Measurements from ENCODE around the gene ANO5.

Gene ANO5, protein sequence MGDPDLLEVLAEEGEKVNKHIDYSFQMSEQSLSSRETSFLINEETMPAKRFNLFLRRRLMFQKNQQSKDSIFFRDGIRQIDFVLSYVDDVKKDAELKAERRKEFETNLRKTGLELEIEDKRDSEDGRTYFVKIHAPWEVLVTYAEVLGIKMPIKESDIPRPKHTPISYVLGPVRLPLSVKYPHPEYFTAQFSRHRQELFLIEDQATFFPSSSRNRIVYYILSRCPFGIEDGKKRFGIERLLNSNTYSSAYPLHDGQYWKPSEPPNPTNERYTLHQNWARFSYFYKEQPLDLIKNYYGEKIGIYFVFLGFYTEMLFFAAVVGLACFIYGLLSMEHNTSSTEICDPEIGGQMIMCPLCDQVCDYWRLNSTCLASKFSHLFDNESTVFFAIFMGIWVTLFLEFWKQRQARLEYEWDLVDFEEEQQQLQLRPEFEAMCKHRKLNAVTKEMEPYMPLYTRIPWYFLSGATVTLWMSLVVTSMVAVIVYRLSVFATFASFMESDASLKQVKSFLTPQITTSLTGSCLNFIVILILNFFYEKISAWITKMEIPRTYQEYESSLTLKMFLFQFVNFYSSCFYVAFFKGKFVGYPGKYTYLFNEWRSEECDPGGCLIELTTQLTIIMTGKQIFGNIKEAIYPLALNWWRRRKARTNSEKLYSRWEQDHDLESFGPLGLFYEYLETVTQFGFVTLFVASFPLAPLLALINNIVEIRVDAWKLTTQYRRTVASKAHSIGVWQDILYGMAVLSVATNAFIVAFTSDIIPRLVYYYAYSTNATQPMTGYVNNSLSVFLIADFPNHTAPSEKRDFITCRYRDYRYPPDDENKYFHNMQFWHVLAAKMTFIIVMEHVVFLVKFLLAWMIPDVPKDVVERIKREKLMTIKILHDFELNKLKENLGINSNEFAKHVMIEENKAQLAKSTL

DNA sequence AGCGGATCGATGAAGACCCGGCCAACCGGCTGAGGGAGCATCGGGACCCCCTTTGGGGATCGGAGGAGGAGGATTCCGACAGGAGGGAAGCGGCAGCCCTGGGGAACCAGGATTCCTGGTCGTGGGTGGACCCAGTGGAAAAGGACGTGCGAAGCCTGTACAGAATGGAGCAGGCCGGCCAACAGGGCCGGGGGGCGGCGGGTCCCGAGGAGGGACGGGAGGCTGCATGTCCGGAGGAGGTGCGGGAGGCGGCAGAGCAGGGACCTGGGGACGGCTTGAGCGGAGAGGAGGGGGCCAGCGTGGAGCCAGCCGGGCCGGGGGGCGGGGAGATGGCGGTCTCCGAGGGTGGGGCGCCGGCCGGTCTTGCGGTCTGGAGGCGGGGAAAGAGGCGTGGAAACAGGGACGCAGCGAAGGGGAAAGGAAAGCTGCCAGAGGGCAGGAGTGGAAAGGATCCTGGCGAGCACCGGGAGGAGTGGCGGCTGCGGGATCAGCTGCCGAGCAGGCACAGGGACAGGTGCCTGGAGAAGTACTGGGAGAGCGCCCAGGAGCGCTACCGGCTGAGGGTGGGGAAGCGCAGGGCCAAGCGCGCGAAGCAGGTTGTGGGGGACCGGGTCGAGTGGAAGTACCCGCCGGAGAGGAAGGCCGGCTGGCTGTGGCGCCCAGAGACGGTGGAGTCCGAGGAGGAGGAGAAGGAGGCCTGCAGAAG, at the start of gene ANO5:
Gene ANO5 (plus strand): TSS at position 444 of the 706 bp plus-strand sequence. CDS start 408 bp downstream, outside the sequence.
- DNase-seq (ENCODE audit: low read depth, low spot score), result no peak

DNA sequence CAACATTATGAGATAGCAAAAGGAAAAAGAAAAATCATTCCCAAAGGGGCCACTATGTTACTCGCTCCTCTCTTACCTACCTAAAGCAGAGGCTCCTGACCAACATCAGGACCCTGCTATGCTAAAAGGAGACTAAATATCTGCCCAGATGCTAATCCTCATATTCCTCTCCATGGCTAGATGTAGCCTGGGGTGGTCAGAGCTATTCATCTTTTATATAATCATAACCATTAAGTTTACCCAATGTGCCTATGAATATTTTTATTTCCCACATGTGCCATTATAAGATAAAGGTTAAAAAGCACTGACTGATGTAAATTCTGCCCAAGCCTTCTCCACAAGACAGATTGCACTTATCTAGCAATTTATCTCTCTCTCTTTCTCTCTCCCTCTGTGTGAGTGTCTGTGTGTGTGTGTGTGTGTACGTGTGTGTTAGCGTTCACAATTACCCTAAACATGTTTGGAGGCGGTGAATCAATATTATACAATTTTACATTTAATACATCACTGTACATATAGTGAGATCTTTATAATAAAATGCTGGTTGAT, 41.2 kb upstream of the ANO5 start:
- no peak for DNase-seq (ENCODE audit: low read depth, low spot score)

DNA sequence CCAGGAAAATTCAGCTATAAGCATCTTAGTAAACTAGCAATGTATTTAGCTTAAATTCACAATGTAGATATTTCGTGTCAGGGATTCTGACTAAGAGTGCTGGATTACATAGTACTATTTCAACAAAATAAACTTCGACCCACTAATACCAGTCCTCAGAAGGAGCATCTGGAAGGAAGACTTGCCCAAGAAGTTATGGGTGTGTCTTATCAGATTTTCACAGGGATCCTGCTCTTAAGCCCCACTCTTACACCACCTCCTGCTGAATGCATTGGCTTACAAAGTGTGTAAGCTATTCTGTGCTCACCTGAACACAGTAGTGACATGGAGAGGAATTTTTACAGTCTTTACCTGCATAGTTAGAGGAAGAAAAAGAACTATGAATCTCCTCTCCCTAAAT, 35.4 kb upstream of the ANO5 start:
- no peak for DNase-seq (ENCODE audit: low read depth, low spot score)

DNA sequence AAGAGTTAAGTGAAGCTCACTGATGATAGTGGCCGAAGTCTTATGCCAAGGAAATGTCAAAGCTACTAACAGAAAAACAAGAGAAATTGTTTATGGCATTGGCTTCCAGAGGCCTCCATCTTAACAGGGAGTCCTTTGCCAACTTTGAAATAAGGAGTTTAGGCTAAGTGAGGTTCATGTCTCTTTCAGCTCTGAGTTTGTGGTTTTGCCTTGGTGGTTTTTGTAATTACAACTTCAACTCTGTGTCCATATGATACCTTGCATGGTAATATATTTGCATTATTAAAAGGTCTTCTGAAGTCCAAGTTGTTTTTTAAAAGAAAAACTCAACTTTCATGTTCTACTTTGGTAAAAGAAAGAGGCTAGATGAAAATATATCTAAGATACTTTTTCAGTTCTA, 31.4 kb upstream of the ANO5 start:
- DNase-seq (ENCODE audit: low read depth, low spot score), result no peak

DNA sequence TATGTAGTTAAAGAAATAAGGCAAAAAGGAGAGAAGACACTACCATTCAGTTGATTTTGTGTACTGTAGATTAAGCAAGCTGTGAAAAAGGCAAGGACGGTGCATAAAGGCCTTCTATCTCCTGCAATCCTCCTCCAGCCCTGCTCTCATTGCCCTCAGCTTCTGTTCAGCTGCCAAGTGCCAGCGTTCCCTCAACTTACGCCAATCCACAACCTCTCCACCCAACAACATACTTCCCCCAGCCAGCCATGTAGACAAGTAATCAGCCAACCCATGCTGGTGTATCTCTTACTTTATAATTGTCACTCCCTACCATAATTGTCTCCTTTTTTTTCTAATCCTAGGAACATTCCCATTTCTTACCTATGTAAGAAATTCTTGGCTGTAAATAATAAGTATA, 30.1 kb upstream of the ANO5 start:
- DNase-seq (ENCODE audit: low read depth, low spot score), result no peak

DNA sequence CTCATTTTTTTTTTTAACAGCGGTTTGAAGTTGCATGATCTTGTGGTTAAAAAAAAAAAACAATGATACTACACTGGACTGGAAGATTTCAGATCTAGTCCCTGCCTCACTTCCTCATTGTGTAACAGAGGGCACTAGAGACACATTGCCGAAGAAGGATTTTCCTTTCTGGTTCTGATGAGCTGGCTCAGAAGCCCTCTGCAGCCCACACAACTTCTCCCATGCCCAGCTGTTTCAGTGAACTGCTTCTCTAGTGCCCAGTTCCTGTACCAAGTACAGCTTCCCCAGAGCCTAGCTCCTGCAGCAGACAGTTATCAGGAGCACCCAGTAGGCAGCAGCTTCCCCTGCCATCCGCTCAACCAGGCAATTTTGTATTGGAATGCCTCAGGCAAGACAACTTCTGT, 29.5 kb upstream of the ANO5 start:
- no peak for DNase-seq (ENCODE audit: low read depth, low spot score)

DNA sequence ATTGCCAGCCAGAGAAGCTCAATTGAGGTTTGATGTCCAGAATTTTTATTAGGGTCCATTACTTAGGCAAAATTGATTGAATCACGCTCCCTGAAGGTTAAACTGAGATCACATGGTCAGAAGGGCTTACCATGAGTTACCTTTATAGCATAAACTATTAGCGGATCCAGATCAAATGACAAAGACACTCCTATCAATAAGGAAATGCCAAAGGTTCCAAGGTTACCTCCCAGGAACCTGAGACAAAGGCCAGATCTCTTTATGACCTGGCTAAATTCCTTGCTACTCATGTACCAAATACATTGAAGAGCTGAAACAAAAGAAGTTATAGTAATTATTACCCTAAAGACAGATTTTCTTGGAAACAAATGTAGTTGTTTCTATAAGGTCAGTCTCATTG, 27.8 kb upstream of the ANO5 start:
- no peak for DNase-seq (ENCODE audit: low read depth, low spot score)

DNA sequence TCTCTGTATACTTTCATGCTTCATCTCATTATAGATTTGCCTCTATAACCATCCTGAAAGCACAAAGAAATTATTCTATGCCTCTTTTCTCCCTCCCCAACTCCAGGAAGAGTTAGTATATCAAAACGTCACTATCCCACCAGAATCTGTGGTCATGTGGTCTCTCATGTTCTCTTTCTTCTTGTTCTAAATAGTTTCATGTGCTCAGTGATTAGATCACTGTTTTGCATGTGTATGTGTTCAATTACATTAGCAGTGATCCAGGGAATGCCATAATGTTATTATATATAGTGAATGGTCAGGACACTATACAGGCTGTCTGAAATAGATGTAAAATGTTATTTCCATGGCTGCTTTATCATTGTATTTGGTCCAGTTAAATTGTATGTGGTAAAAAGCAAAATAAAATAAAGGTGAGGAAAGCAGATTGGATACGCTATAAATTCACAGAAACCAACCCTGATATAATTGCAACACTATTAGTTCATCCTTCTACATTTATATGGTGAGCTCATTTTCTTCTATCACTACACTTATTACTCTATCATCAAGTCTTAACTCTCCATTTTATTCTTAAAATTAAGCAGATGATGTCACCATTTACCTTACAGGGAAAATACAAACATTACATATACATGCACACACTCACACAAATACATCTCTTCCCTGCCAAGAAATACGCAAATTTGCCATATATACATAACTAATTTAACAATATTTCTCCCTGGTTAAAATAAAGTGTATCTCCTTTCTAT, 26.9 kb upstream of the ANO5 start:
- no peak for DNase-seq (ENCODE audit: low read depth, low spot score)

DNA sequence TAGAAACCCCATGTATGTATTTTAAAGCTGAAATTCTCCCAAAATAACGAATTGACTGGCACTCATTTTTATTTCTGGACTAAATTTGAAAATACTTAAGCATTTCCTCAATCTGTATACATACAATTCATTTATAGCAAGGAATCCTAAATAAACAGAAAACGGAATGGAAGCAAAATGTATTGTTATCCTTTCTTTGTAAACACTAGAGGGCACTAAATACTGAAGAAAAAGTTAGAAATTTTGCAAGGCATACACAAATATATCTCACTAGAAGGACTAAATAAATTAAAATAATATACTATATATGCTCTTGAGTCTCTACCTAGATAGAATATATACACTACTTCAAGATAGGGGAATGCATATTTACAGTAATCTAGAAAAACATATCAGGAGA, 23.1 kb upstream of the ANO5 start:
- no peak for DNase-seq (ENCODE audit: low read depth, low spot score)

DNA sequence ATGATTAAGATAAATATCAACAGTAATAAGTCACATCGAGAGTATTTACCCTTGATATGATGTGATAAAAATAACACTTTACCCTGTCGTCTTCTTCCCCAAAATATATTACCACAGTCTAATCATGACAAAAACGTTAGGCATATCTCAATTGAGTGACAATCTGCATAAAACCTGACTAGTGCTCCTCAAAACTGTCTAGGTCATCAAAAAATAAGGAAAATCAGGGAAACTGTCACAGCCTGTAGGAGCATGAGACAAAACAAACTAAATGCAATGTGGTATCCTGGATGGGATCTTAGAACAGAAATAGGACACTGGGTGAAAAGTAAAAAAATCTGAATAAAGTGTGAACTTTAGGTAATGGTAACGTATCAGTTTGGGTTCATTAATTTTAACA, 19.4 kb upstream of the ANO5 start:
- no peak for DNase-seq (ENCODE audit: low read depth, low spot score)

DNA sequence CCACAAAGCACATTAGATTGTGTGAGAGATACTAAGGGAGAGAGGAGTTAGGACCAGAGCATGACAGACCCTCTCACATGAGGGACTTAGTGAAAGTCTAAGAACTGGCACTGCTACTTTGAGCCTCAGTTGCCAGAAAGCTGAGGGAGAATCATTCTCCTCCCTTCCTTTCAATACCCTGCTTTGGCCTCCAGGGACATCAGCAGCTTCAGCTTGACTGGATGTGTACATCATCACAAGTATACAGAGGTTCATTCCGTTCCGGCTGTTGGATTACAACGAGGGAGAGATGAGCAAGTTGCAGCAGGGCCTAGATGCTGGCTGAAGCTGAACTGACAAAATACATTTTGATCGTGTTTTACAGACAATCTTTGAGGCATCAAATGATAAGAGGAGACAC, 15.7 kb upstream of the ANO5 start:
- DNase-seq (ENCODE audit: low read depth, low spot score), result no peak

DNA sequence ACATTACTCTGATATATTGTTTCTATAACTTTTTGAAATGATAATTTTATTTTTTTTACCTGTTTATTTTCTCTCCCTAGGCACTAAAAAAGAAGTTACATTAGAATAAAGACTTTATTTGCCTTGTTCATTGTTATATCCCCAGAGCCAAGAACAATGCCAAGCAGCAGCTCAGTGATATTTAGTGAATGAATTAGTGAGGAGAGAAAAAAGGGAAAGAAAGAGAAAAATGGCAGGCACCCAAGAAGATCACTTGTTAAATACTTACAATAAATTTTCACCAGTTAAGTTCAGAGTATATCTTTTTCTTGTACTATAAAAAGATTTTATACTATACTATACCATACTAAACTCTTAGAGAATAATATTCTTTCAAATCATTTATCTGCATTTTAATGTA, 13.3 kb upstream of the ANO5 start:
- no peak for DNase-seq (ENCODE audit: low read depth, low spot score)

DNA sequence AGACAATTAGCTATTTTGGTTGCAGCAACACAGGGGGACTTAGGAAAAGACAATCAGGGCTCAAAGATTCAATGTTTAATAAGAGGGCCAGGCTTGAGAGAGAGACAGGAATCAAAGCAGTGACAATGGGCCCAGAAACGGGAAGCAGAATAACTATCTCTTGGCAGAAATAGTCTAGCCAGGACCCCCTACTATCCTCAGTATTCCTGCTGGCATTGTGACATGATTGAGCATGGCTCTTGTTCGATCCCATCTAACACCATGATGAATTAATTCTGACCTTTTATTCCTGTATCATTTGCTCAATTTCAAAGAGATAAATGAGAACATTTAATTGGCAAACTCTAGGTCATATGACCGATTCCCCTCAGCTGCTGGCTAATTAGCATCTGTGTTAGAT, 12.8 kb upstream of the ANO5 start:
- no peak for DNase-seq (ENCODE audit: low read depth, low spot score)

DNA sequence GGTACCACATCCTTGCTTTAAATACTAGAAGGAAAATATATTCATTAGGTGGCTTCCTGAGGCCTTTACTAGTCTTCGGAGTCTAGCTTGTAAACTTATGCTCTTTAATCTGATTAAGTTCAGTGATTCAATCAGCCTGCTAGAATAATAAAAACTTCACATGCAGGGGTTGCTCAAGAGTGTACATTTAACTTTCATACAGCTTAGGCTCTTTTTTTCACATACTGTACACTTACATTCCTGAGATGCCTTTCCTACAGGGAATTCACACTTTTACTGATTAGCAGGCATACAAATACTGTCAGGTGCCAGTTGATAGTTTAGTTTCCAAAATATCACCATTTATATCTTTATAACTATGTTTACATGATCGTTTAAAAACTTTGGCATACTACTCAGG, 3.2 kb upstream of the ANO5 start:
- no peak for DNase-seq (ENCODE audit: low read depth, low spot score)

DNA sequence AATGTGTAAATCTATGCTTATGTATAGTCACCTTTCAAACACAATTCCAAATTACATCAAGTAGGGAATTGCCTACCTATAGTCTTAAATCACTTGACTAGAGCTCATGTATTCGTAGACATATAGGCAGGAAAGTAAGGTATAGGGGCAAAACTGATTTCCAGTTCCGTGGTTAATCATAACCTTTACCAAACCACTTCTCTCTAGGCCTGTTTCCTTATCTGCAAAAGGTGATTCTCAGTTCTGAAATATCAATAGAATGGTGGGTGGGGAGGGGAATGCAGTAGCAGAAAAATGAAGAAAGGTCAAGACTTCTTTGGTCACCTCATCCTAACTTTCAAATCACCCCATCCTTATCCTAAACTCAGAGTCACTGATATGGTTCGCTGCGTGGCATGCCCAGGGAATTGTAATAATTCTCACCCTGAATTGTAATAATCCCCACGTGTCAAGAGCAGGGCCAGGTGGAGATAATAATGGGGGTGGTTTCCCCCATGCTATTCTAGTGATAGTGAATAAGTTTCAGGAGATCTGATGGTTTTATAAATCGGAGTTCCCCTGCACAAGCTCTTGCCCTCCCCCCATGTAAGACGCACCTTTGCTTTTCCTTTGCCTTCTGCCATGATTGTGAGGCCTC, 1.9 kb upstream of the ANO5 start:
- DNase-seq (ENCODE audit: low read depth, low spot score), result no peak

DNA sequence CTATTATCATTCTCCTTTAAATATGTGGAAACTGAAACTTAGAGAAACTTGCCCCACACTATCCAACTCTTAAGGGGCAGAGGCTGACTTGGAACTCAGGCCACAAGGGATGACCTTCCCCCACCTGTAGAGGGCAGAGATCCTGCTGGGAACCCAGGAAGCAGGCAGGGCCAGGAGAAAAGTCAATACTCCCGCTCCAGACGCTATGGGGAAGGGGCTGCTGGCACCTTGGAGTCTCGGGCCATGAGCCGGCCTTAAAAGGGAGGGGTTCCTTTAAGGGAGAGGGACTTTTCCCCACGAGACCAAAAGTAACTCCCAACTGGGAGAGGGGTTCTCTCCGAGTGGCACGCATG, 620 bp upstream of the ANO5 start:
- no peak for DNase-seq (ENCODE audit: low read depth, low spot score)

DNA sequence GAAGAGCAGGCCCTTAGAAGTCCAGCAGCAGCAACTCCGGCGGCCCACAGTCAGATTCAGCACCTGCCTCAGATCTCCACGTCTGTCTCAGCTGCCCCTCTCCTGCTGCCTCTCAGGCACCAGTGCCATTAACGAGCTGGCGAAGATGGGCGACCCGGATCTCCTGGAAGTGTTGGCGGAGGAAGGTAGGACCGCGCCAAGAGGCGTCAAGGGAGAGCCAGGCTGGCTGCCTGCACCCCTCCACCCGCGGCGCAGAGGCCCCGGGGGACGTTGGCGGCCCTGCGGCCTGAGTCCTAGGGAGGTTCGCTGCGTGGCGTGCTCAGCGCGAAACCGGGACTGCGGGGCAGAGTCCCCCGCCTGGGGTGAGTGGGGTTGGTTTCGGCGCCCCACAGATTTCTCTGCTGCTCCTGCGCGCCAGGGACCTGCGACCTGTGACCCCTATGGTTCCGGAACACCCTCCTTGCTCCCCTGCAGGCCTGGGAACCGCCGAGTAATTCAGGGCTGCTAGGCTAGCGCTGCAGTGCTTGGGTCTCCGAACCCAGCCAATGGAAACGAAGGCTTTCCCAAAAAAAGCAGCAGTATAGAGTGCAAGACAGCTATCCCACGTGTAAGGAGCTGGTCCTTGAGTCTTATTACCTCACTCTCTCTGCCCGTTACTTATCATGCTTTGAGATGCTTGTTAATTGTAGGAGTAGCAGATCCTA, 615 bp downstream of the ANO5 start:
- DNase-seq (ENCODE audit: low read depth, low spot score), result no peak

DNA sequence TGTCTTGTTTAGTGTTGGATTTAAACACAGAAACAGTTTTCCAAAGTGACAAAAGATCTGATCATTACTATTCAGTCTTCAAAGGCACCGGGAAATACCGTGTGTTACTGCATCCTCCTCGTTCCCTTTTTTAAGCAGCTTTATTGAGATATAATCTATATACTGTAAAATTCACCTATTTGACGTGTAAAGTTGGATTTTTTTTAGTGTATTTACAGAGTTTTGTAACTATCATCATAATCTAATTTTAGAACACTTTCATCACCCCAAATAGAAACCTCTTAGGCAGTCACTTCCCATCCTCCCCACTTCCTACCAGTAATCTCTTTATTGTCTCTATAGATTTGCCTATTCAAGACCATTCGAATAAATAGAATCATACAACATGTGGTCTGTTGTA, 1.4 kb downstream of the ANO5 start:
- no peak for DNase-seq (ENCODE audit: low read depth, low spot score)

DNA sequence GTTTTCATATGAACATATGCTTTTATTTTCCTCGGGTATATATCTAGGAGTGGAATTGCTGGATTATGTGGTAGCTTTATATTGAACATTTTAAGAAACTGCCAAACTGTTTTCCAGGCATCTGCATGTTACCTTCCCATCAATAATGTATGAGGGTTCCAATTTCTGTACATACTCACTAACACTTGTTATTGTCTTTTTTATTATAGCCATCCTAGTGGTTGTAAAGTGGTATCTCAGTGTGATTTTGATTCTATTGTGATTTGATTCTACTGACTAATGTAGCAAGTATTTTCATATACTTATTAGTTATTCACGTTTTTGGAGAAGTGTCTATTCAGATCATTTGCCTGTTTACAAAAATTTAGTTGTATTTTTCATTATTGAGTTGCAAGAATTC, 2.0 kb downstream of the ANO5 start:
- DNase-seq (ENCODE audit: low read depth, low spot score), result no peak
